Measurements from ENCODE around the gene MAML3. TPM values are rescaled to one million over a fixed set of nuclear protein-coding genes. Genes with fewer than 3 reads are reported as not detected.

The MAML3 gene
- total RNA-seq, 2 experiments from 2014 or later, result 2.0 to 2.4 TPM

DNA sequence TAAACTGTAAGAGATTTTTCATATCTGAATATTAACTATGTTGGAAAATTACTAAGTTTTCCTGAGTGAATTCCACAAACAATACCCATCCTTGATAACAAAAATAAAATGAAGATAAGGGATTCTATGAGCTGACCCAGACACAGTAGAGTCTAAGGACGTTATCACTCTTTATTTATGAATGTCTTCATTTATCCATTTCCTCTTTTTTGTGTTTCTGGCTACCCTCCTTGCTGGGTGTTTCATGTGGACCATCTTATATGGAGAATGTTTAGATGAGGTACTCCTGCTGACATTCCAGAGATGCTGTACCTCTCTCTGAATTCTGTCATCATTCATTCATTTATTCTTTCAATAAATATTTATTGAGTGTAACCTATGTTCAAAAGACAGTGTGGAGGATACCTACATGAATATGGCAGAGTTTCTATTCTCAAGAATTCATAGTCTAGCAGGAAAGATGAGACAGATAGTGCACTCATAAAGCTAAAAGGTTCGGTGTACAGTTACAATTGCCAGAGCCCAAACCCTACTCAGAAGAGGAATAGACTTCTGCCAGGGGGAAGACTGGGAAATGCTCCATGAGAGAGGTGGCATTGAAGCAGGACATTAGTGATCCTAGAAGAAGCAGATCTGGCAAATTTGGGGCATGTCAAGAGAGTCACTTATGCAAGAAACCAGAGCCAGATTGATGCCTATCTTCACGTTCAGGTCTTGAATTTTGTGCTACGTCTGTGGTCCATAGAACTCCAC is 195.8 kb downstream of the MAML3 start:
- ATAC-seq, result no peak
- no peak for DNase-seq
- Mint-ChIP-seq H3K36me3 (ENCODE audit: low read depth) (no peaks in the 10 kb centered on the region), H3K4me1 (ENCODE audit: low read depth) (no peaks in the 10 kb centered on the region), H3K4me3 (no peak overlapping the region), H3K27me3 (peaks cover 7% of the 10 kb centered on the region), H3K27ac (no peak overlapping the region), H3K9me3 (no peaks in the 10 kb centered on the region)
- intact Hi-C loops (cut with micrococcal nuclease), result no loop called here
- ChIA-PET CTCF (no interaction called here), POLR2A (no interaction called here)
- no peak for TF ChIP-seq CTCF (IDR thresholded peaks at IDR 0.05)

GRCh38 chr4:139957065-139957464 is 196.9 kb downstream of the MAML3 start:
- TF ChIP-seq CTCF (IDR thresholded peaks at IDR 0.05), result no peak
- ATAC-seq (no peak), DNase-seq (no peak)
- POLR2A ChIA-PET, result no interaction called here
- peaks cover 1% of the 10 kb centered on the region for H3K4me1 Mint-ChIP-seq (ENCODE audit: low read depth)
- CTCF ChIA-PET, result interaction anchor here (1.9 kb wide), 1 partner anchor 8 kb away, joined by 6 read pairs; no protein-coding TSS in a partner anchor
- H3K27me3 Mint-ChIP-seq, result peaks cover 7% of the 10 kb centered on the region
- H3K36me3 Mint-ChIP-seq (ENCODE audit: low read depth), result no peaks in the 10 kb centered on the region
- H3K27ac Mint-ChIP-seq, result no peak overlapping the region
- no peaks in the 10 kb centered on the region for H3K9me3 Mint-ChIP-seq
- H3K4me3 Mint-ChIP-seq, result no peak overlapping the region
- intact Hi-C loops (cut with micrococcal nuclease), result no loop called here

GRCh38 chr4:139956507-139957017 is 197.4 kb downstream of the MAML3 start:
- TF ChIP-seq CTCF (IDR thresholded peaks at IDR 0.05), result no peak
- no peak for ATAC-seq
- no peak for DNase-seq
- peaks cover 3% of the 10 kb centered on the region for H3K4me1 Mint-ChIP-seq (ENCODE audit: low read depth)
- peaks cover 7% of the 10 kb centered on the region for H3K27me3 Mint-ChIP-seq
- no peak overlapping the region for H3K4me3 Mint-ChIP-seq
- no peaks in the 10 kb centered on the region for H3K9me3 Mint-ChIP-seq
- ChIA-PET CTCF (interaction anchor here (1.9 kb wide), 1 partner anchor 8 kb away, joined by 6 read pairs; no protein-coding TSS in a partner anchor), POLR2A (no interaction called here)
- intact Hi-C loops (cut with micrococcal nuclease), result no loop called here
- H3K36me3 Mint-ChIP-seq (ENCODE audit: low read depth), result no peaks in the 10 kb centered on the region
- H3K27ac Mint-ChIP-seq, result no peak overlapping the region

- intact Hi-C loops (cut with micrococcal nuclease), result no loop called here
- peaks cover 13% of the 10 kb centered on the region for H3K4me1 Mint-ChIP-seq (ENCODE audit: low read depth)
- ChIA-PET POLR2A (interaction anchor here (0.8 kb wide), 1 partner anchor 30 kb away, joined by 3 read pairs; no protein-coding TSS in a partner anchor), CTCF (interaction anchor here (1.9 kb wide), 1 partner anchor 9 kb away, joined by 6 read pairs; no protein-coding TSS in a partner anchor)
- no peak for DNase-seq
- ATAC-seq, result no peak
- H3K27ac Mint-ChIP-seq, result no peak overlapping the region
- no peaks in the 10 kb centered on the region for H3K9me3 Mint-ChIP-seq
- peaks cover 7% of the 10 kb centered on the region for H3K27me3 Mint-ChIP-seq
- TF ChIP-seq CTCF (IDR thresholded peaks at IDR 0.05), result no peak
- no peak overlapping the region for H3K4me3 Mint-ChIP-seq
- no peaks in the 10 kb centered on the region for H3K36me3 Mint-ChIP-seq (ENCODE audit: low read depth)
Observed at GRCh38 chr4:139955600-139955999, 198.4 kb downstream of the MAML3 start.

DNA sequence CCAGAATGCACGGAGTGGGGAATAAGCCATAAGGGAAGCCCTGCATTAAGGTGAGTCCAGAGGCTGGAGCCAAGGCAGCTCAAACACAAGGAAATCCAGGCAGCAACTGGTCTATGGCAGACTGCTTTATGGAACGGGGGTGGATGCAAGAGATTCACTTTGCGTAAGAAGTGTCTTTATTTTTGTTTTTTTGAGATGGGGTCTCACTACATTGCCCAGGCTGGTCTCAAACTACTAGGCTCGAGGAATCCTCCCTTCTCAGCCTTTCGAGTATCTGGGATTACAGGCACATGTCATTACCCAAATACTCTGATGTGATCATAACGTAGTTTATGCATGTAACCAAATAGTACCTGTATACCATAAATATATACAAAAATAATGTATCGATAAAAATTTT is 199.5 kb downstream of the MAML3 start:
- H3K27ac Mint-ChIP-seq, result no peak overlapping the region
- DNase-seq, result no peak
- ATAC-seq, result no peak
- no peak overlapping the region for H3K4me3 Mint-ChIP-seq
- H3K36me3 Mint-ChIP-seq (ENCODE audit: low read depth), result no peaks in the 10 kb centered on the region
- TF ChIP-seq CTCF (IDR thresholded peaks at IDR 0.05), result no peak
- peaks cover 21% of the 10 kb centered on the region for H3K4me1 Mint-ChIP-seq (ENCODE audit: low read depth)
- POLR2A ChIA-PET, result no interaction called here
- intact Hi-C loops (cut with micrococcal nuclease), result no loop called here
- CTCF ChIA-PET, result no interaction called here
- peaks cover 3% of the 10 kb centered on the region for H3K9me3 Mint-ChIP-seq
- peaks cover 4% of the 10 kb centered on the region for H3K27me3 Mint-ChIP-seq

Data from activated CD8-positive, alpha-beta T cell treated with anti-CD3 and anti-CD28 coated beads for 36 hours (primary cell).